ENCODE measurements around the gene COPS2. TPM values are rescaled to one million over a fixed set of nuclear protein-coding genes. Genes with fewer than 3 reads are reported as not detected.
A peak's percentile ranks its signal among the peaks of the same experiment; 100 is the strongest.
"Not testable (repeated sequence)": the region's sequence is repeated elsewhere in the genome, so short reads cannot be mapped to it uniquely, and the experiment has no call there.

Gene COPS2
- total RNA-seq, 1 experiment from 2014 or later: 68.6 TPM

DNA sequence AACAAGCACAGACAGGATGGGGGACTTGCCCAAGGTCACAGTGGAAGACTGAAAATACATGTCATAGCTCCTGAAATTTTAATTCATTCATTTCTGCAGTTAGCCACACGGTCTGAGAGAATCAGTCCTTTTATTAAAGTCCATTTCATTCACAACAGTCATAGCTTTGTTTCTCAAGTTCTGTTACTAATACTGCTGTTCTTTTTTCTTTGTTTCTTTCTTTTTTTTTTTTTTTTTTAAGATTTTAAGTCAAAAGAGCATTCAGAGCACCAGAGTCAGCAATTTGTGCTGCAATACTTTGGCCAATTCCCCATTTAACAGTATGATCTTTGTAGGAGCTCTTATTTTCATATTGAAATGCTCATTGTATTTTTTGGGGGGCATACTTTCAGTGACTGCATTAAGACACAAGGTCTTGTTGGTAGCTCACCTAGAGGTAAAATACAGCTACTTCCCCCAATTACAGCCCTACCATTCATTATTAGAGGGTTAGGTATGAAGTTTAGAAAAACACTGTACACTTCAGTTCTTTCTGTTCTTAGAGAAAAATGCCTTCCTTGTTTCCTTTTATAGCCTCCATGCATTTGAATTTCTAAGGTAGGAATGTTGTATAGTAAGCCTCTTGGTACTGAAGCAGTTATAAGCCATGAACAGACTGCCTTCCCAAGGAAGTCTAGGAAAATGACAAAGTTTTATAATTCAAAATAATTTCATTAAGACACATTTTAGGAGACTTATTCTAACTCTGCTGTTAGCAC is 24.2 kb upstream of the COPS2 start:
- no peak for ATAC-seq
- POLR2A ChIA-PET: interaction anchor here (0.6 to 0.8 kb wide), 3 partner anchors 9 to 45 kb away, joined by 3 to 4 read pairs (median 3); partner anchors contain the start of gene GALK2
- Mint-ChIP-seq H3K27me3 (ENCODE audit: low read depth) (no peaks in the 10 kb centered on the region), H3K27ac (no peak overlapping the region), H3K4me3 (no peak overlapping the region), H3K36me3 (peaks cover 20% of the 10 kb centered on the region), H3K4me1 (peaks cover 18% of the 10 kb centered on the region), H3K9me3 (peaks cover 21% of the 10 kb centered on the region)
- CTCF ChIA-PET: interaction anchor here (0.6 to 1.0 kb wide), 4 partner anchors 10 to 204 kb away, joined by 3 to 5 read pairs (median 4); partner anchors contain the start of gene GALK2
- no peak for DNase-seq (ENCODE audit: low spot score)
- TF ChIP-seq FOXJ3 (CRISPR knock-in tag; IDR thresholded peaks at IDR 0.05; ENCODE audit: borderline replicate concordance): no peak
- no peak for TF ChIP-seq FOXK1 (CRISPR knock-in tag; IDR thresholded peaks at IDR 0.05)
- TF ChIP-seq CREB1 (CRISPR knock-in tag; IDR thresholded peaks at IDR 0.05): no peak
- TF ChIP-seq, protein P1, sequence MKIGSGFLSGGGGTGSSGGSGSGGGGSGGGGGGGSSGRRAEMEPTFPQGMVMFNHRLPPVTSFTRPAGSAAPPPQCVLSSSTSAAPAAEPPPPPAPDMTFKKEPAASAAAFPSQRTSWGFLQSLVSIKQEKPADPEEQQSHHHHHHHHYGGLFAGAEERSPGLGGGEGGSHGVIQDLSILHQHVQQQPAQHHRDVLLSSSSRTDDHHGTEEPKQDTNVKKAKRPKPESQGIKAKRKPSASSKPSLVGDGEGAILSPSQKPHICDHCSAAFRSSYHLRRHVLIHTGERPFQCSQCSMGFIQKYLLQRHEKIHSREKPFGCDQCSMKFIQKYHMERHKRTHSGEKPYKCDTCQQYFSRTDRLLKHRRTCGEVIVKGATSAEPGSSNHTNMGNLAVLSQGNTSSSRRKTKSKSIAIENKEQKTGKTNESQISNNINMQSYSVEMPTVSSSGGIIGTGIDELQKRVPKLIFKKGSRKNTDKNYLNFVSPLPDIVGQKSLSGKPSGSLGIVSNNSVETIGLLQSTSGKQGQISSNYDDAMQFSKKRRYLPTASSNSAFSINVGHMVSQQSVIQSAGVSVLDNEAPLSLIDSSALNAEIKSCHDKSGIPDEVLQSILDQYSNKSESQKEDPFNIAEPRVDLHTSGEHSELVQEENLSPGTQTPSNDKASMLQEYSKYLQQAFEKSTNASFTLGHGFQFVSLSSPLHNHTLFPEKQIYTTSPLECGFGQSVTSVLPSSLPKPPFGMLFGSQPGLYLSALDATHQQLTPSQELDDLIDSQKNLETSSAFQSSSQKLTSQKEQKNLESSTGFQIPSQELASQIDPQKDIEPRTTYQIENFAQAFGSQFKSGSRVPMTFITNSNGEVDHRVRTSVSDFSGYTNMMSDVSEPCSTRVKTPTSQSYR (CRISPR knock-in tag; IDR thresholded peaks at IDR 0.05): no peak
- TF ChIP-seq ZNF416 (CRISPR knock-in tag; IDR thresholded peaks at IDR 0.05): no peak
- TF ChIP-seq ETV6 (CRISPR knock-in tag; IDR thresholded peaks at IDR 0.05): no peak
- no peak for TF ChIP-seq GABPB1 (CRISPR knock-in tag; IDR thresholded peaks at IDR 0.05)
- no peak for TF ChIP-seq NR1H2 (CRISPR knock-in tag; IDR thresholded peaks at IDR 0.05)
- TF ChIP-seq, protein P2, sequence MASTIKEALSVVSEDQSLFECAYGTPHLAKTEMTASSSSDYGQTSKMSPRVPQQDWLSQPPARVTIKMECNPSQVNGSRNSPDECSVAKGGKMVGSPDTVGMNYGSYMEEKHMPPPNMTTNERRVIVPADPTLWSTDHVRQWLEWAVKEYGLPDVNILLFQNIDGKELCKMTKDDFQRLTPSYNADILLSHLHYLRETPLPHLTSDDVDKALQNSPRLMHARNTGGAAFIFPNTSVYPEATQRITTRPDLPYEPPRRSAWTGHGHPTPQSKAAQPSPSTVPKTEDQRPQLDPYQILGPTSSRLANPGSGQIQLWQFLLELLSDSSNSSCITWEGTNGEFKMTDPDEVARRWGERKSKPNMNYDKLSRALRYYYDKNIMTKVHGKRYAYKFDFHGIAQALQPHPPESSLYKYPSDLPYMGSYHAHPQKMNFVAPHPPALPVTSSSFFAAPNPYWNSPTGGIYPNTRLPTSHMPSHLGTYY (CRISPR knock-in tag; IDR thresholded peaks at IDR 0.05): no peak
- no peak for TF ChIP-seq MYBL2 (CRISPR knock-in tag; IDR thresholded peaks at IDR 0.05)
- no peak for TF ChIP-seq EMX1 (CRISPR knock-in tag; IDR thresholded peaks at IDR 0.05)
- TF ChIP-seq NFYB (CRISPR knock-in tag; conservative IDR thresholded peaks at IDR 0.05; ENCODE audit: low read depth): no peak
- TF ChIP-seq TCF7 (CRISPR knock-in tag; IDR thresholded peaks at IDR 0.05; ENCODE audit: low read depth): no peak
- TF ChIP-seq ZNF671 (CRISPR knock-in tag; IDR thresholded peaks at IDR 0.05): no peak
- no peak for TF ChIP-seq SMAD3 (CRISPR knock-in tag; IDR thresholded peaks at IDR 0.05; ENCODE audit: borderline replicate concordance)
- TF ChIP-seq, protein P3, sequence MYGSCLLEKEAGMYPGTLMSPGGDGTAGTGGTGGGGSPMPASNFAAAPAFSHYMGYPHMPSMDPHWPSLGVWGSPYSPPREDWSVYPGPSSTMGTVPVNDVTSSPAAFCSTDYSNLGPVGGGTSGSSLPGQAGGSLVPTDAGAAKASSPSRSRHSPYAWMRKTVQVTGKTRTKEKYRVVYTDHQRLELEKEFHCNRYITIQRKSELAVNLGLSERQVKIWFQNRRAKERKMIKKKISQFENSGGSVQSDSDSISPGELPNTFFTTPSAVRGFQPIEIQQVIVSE (CRISPR knock-in tag; IDR thresholded peaks at IDR 0.05; ENCODE audit: borderline replicate concordance): no peak
- TF ChIP-seq JUN (CRISPR knock-in tag; IDR thresholded peaks at IDR 0.05): no peak

DNA sequence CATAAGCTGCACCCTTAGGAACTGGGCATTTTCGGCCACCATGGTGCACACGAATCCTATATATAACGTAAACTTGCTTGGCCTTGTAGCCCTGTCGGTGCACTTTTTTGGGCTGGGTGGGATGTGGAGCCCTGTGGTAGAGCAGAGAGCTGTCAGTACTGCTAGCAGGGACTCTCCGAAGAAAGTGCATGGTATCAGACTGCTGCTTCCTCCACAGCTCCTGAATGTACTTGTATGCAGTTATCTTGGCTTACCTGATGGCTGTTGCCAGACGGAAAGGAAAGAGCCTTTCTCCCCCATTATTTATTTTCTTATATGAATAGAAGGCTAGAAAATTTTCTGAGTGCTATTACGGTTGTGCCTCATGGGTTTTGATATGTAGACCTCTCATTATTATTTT is 23.1 kb upstream of the COPS2 start:
- ChIA-PET POLR2A (no interaction called here), CTCF (interaction anchor here (0.6 to 0.8 kb wide), 2 partner anchors 183 to 203 kb away, joined by 3 read pairs; no protein-coding TSS in a partner anchor)
- Mint-ChIP-seq H3K4me1 (peaks cover 18% of the 10 kb centered on the region), H3K9me3 (peaks cover 22% of the 10 kb centered on the region), H3K36me3 (peaks cover 21% of the 10 kb centered on the region), H3K27me3 (ENCODE audit: low read depth) (no peaks in the 10 kb centered on the region), H3K4me3 (no peak overlapping the region), H3K27ac (no peak overlapping the region)
- no peak for DNase-seq (ENCODE audit: low spot score)
- ATAC-seq: peak; percentile 41
- TF ChIP-seq ZNF232 (CRISPR knock-in tag; IDR thresholded peaks at IDR 0.05): no peak

DNA sequence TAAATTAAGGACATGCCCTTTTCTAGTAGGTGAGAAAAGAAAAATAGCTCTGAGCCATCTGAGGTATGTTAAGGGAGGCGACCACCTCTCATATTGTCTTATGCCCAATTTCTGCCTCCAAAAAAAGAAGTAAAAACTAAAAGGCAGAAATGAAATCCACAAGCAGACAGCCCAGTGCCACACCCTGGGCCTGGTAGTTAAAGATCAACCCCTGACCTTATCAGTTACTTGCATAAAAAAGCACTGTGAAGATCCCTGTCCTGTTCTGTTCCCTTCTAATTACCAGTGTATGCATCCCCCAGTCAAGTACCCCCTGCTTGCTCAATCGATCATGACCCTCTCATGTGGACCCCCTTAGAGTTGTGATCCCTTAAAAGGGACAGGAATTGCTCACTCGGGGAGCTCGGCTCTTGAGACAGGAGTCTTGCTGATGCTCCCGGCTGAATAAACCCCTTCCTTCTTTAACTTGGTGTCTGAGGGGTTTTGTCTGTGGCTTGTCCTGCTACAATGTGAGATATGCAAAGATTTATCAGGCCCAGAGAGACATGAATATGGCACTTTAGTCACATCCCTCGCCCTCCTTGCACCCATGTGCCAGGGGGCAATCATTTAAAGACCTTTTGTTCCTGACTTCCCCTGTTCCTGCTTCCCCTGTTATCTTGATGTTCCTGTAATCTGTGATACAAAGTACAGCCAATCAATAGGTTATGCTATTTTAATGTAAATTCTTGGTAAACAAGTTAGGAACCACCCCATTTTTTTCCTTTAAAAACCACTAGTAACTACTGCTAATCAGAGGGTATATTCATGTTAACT is 20.4 kb upstream of the COPS2 start:
- DNase-seq (ENCODE audit: low spot score); H3K27me3 Mint-ChIP-seq (ENCODE audit: low read depth); H3K4me3 Mint-ChIP-seq; H3K27ac Mint-ChIP-seq; ATAC-seq; POLR2A ChIA-PET: not testable (repeated sequence)
- CTCF ChIA-PET: interaction anchor here (1.9 kb wide), 1 partner anchor 50 kb away, joined by 4 read pairs; no protein-coding TSS in a partner anchor
- peaks cover 16% of the 10 kb centered on the region for H3K4me1 Mint-ChIP-seq
- peaks cover 17% of the 10 kb centered on the region for H3K36me3 Mint-ChIP-seq
- H3K9me3 Mint-ChIP-seq: peaks cover 18% of the 10 kb centered on the region
